Astrocyte (in vitro differentiated cells and primary cell): ENCODE results near the gene PLA2G6.

ENCODE experiments used
- EZH2 ChIP-seq: IDR thresholded peaks from 2 replicates; pipeline ENCODE4 v1.6.1; 2012; ENCODE audit warnings: mild to moderate bottlenecking, low read length, inconsistent platforms; ENCODE audit not compliant: insufficient read depth
- TF ChIP-seq, protein P1 (sequence below): IDR thresholded peaks from 2 replicates; pipeline ENCODE4 v1.5.1; 2011; ENCODE audit warnings: low read depth, mild to moderate bottlenecking, inconsistent platforms, low read length, moderate library complexity; ENCODE audit not compliant: insufficient read depth

- TF ChIP-seq, protein P1, sequence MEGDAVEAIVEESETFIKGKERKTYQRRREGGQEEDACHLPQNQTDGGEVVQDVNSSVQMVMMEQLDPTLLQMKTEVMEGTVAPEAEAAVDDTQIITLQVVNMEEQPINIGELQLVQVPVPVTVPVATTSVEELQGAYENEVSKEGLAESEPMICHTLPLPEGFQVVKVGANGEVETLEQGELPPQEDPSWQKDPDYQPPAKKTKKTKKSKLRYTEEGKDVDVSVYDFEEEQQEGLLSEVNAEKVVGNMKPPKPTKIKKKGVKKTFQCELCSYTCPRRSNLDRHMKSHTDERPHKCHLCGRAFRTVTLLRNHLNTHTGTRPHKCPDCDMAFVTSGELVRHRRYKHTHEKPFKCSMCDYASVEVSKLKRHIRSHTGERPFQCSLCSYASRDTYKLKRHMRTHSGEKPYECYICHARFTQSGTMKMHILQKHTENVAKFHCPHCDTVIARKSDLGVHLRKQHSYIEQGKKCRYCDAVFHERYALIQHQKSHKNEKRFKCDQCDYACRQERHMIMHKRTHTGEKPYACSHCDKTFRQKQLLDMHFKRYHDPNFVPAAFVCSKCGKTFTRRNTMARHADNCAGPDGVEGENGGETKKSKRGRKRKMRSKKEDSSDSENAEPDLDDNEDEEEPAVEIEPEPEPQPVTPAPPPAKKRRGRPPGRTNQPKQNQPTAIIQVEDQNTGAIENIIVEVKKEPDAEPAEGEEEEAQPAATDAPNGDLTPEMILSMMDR: no peak
- no peak for TF ChIP-seq EZH2
These were observed 4.8 kb upstream of the PLA2G6 start for GRCh38 chr22:38186429-38186828.
